Dermis blood vessel endothelial cell (primary cell): ENCODE results near the gene TLX2. TPM values are rescaled to one million over a fixed set of nuclear protein-coding genes. Genes with fewer than 3 reads are reported as not detected.
"Not testable (repeated sequence)": the region's sequence is repeated elsewhere in the genome, so short reads cannot be mapped to it uniquely, and the experiment has no call there.

Experiments
- DNase-seq: peaks from one replicate; pipeline ENCODE4 v3.0.0; 2010
- total RNA-seq: library from RNA; depleted of rRNA; stranded (reverse); fragments of >200 nt; gene quantifications from 2 replicates; pipeline ENCODE4 v1.2.3, GENCODE V29; 2014

The TLX2 gene
- total RNA-seq, 1 donor from 2014 or later, result 0.17 TPM

DNA sequence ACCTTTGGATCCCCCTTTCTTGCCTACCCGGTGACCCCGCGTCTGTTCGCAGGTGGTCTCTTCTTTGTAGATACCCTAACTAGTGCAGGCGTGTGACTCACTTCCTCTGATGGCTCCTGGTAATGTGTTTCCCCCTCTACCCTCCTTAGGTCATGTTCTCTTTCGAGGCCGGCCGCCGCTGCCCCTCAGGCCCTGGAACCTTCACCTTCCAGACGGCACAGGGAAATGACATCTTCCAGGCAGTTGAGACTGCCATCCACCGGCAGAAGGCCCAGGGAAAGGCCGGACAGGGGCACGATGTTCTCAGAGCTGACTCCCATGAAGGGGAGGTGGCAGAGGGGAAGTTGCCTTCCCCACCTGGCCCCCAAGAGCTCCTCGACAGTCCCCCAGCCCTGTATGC lies 41.9 kb downstream of the TLX2 start:
- no peak for DNase-seq

DNA sequence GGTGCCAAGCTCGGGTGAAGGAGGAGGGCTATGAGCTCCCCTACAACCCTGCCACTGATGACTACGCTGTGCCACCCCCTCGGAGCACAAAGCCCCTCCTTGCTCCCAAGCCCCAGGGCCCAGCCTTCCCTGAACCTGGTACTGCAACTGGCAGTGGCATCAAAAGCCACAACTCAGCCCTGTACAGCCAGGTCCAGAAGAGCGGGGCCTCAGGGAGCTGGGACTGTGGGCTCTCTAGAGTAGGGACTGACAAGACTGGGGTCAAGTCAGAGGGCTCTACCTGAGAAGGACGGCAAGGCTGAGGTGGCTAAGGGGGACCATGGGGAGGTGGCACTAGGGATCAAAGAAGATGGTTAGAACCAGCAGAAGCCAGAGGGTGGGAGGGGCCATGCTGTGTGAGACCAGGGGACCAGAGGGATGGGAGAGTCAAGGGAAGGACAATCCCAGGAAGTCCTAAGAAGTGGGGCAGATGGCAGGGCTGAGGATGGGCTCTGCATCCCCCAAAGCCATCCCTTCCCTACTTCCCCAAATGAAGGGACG lies 42.7 kb downstream of the TLX2 start:
- DNase-seq, result no peak

- DNase-seq, result no peak
Measured at GRCh38 chr2:74558284-74559230, 44.3 kb downstream of the TLX2 start.

DNA sequence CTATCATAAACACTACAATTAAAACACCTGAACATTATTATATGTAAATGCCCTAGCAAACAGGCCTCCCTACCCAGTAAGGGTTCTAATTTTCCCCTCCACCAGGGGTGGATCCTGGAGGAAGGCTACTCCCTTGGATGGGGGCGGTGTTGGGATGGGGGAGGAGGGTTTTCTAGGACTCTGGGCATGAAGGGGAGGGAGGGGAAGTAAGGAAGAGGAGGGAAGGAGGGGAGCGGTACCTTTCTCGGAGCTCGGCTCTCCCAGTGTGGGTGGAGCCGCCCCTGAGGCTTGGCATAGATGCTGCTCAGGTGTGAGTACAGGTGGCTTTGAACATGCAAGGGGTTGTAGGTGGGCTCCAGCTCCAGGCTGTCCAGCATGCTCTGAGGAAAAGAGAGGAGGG lies 45.7 kb downstream of the TLX2 start:
- no peak for DNase-seq

DNA sequence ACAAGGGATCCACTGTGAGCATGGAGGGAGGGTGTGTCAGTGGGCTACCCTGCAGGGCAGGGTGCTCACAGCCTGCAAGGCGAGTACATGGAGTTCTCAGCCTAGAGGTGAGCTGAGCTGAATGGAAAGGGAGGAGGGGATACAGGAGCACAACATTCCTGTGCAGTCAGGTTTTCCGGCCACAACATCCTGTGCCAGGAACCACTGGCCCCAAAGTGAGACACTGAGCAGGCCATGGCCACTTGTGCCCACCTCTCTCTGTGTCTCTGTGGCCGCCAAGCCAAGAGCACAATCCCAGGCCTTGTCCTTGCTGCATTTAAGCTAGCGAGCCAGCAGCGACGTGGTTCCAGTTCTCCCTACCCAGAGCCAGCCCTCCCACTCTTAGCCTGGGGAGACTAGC lies 46.3 kb downstream of the TLX2 start:
- DNase-seq, result no peak

DNA sequence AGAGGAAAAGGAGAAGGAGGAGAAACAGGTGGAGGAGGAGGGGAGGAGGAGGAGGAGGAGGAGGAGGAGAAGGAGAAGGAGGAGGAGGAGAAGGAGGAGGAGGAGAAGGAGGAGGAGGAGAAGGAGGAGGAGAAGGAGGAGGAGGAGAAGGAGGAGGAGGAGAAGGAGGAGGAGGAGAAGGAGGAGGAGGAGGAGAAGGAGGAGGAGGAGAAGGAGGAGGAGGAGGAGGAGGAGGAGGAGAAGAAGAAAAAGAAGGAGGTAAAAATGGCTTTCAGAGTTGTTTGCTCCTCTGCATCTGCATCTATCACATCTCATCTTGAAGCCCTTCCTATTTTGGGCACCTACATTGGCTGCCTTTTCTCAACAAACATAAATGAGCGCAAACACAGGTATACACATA lies 46.8 kb downstream of the TLX2 start:
- not testable (repeated sequence) for DNase-seq

- no peak for DNase-seq
Measured at GRCh38 chr2:74562126-74562775, 48.0 kb downstream of the TLX2 start.

DNA sequence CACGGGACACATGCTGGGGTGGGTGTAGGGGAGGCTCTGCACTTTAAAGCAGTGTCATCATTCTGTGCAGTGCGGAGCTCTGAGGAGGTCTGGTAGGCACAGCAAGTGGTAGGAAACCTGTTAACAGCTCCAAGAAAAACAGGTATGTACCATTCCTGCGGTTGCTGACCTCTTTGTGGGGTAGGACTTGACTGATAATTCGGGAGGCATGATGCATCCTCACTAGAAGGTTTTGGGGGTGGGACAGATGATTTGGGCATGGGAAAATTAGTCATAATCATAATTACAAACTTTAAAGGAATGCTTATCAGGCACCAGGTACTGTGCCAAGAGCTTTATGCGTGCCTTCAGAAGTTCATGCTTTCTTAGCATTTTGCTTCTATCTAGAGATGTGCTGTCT lies 50.0 kb downstream of the TLX2 start:
- DNase-seq, result no peak

- no peak for DNase-seq
Measured at GRCh38 chr2:74566076-74566753, 52.0 kb downstream of the TLX2 start.

- DNase-seq, result no peak
Measured at GRCh38 chr2:74566754-74567085, 52.5 kb downstream of the TLX2 start.

Other genes starting within 250 kb of the TLX2 start
- gene SLC4A5, start 171.0 kb upstream of the TLX2 start, total RNA-seq, result 0.33 TPM in 1 of 2 replicates, not detected in the other
- gene DCTN1, start 134.1 kb upstream of the TLX2 start, total RNA-seq, result 160 and 207 TPM in 2 replicates
- gene C2orf81, start 92.8 kb upstream of the TLX2 start, total RNA-seq, result 0.14 and 0.17 TPM in 2 replicates
- 23.3 and 36.9 TPM in 2 replicates for gene WDR54, start 92.7 kb upstream of the TLX2 start, total RNA-seq
- gene RTKN, start 72.5 kb upstream of the TLX2 start, total RNA-seq, result 21.6 and 27.0 TPM in 2 replicates
- gene INO80B, start 59.4 kb upstream of the TLX2 start, total RNA-seq, result 6.5 and 24.0 TPM in 2 replicates
- 34.3 and 44.9 TPM in 2 replicates for gene WBP1, start 56.0 kb upstream of the TLX2 start, total RNA-seq
- gene MOGS, start 49.1 kb upstream of the TLX2 start, total RNA-seq, result 74.4 and 85.1 TPM in 2 replicates
- 25.9 and 33.7 TPM in 2 replicates for gene MRPL53, start 41.8 kb upstream of the TLX2 start, total RNA-seq
- gene CCDC142, start 31.5 kb upstream of the TLX2 start, total RNA-seq, result 14.9 and 22.8 TPM in 2 replicates
- gene TTC31, start 31.4 kb upstream of the TLX2 start, total RNA-seq, result 18.2 and 21.6 TPM in 2 replicates
- 0.98 and 2.9 TPM in 2 replicates for gene LBX2, start 14.8 kb upstream of the TLX2 start, total RNA-seq
- gene PCGF1, start 6.8 kb upstream of the TLX2 start, total RNA-seq, result 9.7 and 11.7 TPM in 2 replicates
- not detected in 2 replicates for gene DQX1, start 11.8 kb downstream of the TLX2 start, total RNA-seq
- 87.2 and 127 TPM in 2 replicates for gene AUP1, start 15.3 kb downstream of the TLX2 start, total RNA-seq
- gene HTRA2, start 15.5 kb downstream of the TLX2 start, total RNA-seq, result 50.9 and 51.8 TPM in 2 replicates
- 0.85 and 1.7 TPM in 2 replicates for gene LOXL3, start 39.5 kb downstream of the TLX2 start, total RNA-seq
- 20.8 and 21.5 TPM in 2 replicates for gene DOK1, start 40.3 kb downstream of the TLX2 start, total RNA-seq
- gene M1AP, start 133.9 kb downstream of the TLX2 start, total RNA-seq, result not detected in 2 replicates
- gene SEMA4F, start 139.8 kb downstream of the TLX2 start, total RNA-seq, result 4.4 and 5.0 TPM in 2 replicates